ENCODE measurements around the gene TEX51.

The TEX51 gene

DNA sequence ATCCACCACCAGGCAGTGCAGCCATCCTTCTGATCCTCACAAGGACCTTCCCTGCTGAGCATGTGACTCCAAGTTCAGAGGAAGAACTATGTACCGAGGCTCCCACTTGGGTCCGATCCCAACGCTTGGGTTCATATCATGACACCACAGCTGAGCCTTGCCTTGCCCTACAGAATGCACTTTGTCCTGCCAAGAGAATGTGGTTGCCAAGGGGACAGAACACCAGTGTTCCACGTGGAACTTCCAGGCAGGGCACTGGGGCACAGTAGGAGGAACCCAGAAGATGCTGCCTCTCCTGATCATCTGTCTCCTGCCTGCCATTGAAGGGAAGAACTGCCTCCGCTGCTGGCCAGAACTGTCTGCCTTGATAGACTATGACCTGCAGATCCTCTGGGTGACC, at the start of gene TEX51:
TSS of gene TEX51 (plus strand) at position 255 of the 400 bp plus-strand sequence. CDS start at position 284, 29 bp downstream.
- no peak for DNase-seq (ENCODE audit: low read depth)

DNA sequence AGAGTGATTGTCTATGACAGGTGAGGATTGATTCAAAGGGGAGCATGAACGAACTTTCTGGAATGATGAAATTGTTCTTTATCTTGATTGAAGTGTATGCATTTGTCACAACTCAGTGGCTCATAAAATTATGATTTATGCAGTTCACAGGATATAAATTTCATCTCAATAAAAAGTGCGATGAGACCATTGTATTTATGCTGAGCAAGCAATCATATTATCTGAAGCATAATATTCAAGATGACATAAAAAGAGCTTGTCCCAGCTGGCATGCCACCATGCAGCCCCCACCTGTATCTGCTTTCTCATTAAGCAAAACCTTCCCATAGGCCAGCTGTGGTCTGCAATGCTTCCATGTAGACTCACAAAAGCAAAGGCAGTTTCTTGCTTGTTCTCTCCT, 49.6 kb upstream of the TEX51 start:
- no peak for DNase-seq (ENCODE audit: low read depth)

DNA sequence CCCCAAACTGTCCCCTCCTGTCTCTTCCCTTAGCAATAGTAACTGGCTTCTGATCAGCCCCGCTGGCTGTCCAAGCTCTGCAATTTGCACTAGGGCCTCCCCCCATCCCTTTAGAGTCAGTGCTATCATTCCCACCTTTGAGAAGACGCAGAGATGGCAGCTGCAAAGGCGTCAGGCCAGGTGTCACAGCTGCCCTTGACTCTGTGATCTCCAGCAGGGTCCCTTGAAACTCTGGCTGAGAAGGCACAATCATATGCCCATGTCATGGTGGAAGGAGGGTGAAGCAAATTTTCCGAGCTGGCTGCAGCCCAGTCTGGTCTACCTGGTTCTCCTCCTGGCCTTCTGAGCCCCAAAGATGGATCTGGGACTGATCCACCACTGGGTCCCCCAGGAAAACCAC, 49.2 kb upstream of the TEX51 start:
- DNase-seq (ENCODE audit: low read depth), result no peak

DNA sequence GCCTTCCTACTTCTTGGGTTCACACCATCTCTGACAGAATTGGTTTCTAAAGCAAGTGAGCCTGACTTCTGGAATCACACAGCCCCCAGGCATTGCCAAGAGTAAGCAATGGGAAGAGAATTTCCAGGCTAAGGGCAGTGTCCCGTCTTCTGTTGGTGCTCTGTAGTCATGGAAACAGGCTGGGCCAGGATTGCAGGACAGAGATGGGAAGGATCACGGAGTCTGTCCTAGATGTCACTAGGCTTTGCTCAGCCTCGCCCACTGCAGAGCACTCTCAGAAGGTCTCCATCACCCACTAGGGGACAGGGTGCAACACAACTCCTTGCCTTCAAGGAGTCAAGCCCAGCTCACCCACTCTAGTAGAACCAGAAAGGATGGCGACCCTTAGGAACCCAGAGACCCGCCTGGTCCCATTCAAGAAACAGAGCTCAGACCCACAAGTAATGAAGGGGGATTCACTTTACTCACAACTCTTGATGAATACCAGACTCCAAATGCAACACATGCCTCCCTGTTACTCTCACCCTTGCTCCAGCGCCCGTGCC, 48.6 kb upstream of the TEX51 start:
- DNase-seq (ENCODE audit: low read depth), result no peak

DNA sequence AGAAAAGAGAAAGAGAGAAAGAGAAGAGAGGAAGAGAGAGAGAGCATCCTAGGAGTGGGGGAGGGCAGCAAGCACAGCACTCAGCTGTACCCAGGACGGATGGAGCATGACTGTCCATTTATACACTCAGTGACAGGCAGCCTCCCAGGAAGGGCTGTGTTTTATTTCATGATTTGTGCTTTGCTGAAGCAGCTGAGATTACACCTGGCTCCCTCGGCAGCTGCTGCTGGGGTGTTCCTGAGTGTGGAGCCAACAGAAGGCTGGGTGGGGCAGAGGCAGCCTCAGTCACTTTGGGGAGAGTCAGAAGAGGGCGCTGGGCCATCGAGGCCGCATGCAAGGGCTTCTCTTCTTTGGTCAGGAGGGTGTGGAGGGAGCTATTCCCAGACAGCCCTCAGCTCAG, 47.8 kb upstream of the TEX51 start:
- no peak for DNase-seq (ENCODE audit: low read depth)

DNA sequence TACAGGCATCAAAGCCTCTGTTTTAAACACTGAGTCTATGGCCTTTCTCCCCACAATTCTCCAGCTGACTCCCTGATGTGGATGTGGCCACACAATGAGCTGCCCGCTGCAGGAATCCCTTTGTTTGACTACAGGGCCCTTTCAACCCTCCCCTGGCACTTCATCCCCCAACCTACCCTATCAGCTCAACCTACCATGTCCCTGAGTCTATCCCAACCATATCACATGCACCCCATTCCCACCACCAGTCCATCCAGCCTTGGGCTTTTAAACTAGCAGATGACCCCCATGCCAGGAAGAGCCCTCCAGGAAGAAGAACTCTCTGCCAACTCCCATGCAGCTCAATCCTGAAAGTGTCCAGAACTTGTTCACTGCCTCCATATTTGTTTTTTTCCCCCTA, 46.9 kb upstream of the TEX51 start:
- no peak for DNase-seq (ENCODE audit: low read depth)

DNA sequence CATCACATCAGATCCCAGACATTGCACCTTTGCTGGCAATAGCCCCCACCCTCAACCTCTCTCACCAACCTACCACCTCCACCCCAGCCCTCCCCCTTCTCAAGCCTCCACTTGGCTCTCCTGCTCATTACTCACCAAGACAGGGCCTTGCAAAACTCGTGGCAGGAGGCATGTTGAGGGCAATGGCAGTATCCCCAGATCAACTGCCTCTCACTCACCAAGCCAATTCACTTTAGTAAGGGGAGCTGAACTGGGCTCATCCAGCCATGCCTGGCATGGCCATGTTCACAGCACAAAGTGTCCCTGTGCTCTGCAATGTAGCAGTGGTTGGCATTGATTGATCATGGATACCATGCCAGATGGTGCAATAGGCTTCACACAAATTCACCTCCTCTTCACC, 46.3 kb upstream of the TEX51 start:
- no peak for DNase-seq (ENCODE audit: low read depth)

DNA sequence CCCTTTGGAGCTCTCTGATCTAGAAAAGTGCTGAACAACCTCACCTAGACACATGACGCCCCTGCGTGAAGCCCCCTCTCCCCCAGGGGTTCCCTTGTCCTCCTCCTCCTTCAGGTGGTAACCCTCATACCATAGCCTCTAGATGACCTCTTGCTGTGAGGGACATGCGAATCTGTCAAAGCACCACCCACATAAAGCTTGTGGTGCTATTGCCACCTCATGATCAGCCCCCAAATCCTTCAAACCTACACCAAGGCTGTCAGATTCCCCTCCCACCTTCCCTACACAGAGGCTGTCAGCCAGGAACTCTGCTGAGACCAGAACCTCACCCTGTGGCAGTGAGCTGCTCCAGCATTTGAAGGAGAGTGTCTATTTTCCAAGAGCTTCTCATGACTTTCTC, 43.1 kb upstream of the TEX51 start:
- no peak for DNase-seq (ENCODE audit: low read depth)

DNA sequence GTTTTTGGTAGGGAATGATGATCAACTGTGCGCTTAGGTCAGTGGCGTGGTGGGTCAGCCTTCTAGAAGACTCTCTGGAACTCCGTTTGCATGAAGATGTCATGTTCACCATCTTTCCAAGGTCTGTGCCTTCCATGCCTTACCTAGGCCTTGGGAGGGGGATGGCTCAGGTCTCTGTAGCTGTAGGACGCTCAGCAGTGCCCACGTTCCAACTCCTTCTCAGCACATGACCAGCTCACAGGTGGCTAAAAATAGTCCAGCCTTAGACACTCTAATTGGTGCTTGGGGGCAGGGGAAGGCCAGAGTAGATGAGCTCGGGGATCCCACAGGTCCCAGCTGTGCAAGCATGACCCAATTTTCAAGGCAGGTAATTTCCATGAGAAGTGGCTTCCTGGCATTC, 42.3 kb upstream of the TEX51 start:
- no peak for DNase-seq (ENCODE audit: low read depth)

DNA sequence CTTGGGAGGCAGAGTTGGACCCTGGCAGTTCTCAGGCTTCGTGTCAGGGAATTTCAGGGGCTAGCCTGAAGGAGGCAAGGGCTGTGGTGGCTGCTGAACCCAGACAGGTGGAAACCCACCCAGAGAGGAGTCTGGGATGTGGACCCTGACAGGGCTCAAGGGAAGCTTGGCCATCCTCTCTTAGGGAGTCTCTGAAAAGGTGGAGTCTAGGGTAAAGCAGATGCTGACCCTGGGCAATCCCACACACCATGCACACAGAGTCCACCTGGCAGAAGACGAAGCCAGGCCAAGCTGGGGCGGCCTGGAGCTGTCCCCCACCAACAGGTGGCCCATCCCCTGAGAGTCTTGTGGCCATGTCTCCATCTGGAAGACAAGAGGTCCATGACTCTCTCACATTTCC, 41.2 kb upstream of the TEX51 start:
- DNase-seq (ENCODE audit: low read depth), result no peak

DNA sequence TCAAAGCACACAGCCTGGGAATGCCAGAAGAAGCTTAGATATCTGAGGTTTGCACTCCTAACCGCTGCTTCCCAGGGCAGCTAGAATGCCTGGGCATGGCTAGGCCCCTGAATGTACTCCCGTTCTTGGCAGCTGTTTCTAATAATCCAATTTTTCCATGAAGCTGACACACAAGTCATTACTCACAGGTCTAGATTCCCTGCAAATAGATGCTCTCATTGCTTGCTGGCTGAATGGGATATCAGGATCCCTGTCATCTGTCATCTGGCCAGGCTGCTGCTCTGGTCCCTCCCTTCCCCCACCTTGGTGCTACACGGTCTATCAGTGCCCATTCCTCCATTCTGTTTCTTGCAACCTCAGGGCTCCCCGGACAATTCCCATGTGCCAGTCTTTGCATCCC, 40.7 kb upstream of the TEX51 start:
- no peak for DNase-seq (ENCODE audit: low read depth)

DNA sequence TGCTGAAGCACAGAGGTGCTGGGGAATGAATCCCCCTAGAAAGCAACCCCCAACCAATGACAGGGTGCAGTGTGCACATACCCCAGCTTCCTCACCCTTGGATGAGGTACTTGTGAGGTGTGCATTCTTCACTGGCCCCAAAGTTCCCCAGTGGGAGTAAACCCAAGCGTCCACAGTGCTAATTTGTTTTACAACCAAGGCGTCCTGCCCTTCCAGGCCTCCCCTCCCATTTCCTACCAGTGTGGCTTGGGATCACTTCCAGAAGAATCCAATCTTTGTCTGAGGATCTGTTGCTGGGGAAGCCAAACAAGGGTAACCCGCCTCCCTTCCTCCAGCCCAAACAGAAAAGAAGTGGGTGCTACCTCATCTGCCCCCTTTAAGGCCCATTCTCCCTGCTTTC, 40.3 kb upstream of the TEX51 start:
- DNase-seq (ENCODE audit: low read depth), result no peak

DNA sequence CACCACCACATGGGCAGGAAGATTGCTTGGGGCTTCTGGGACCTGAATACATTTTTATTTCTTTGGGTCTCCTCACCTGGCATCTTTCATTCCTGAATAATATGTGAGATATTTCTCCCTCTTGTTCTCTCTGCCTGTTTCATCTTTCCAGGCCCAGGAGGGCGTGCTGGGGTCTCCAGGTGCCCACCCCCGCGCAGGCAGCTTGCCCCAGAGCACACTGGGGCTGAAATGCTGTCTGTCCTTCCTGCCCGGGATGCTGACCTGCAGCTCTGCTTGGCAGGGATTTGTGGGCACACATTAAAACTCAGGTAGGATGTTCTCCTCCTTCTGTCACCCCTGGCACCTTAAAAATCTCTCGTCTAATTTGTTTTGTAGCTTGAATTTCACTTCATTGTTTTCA, 39.7 kb upstream of the TEX51 start:
- DNase-seq (ENCODE audit: low read depth), result no peak

DNA sequence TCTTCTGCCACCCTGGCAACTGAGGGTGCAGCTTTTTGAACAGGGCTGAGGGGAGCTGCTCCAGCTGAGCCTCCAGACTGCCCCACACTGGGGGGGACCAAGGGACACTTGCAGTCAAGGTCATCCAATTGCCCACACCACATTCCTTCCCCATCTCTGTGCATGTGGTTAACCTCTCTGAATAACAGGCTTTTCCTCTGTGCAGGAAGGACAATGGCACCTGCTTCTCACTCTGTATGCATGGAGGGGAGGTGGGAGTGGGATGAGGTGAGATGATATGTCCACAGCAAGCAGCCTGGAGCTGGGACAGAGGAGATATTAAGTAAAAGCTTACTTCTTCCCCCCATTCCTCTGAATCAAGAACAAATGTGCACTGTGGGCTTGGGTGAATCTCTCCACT, 39.1 kb upstream of the TEX51 start:
- no peak for DNase-seq (ENCODE audit: low read depth)

DNA sequence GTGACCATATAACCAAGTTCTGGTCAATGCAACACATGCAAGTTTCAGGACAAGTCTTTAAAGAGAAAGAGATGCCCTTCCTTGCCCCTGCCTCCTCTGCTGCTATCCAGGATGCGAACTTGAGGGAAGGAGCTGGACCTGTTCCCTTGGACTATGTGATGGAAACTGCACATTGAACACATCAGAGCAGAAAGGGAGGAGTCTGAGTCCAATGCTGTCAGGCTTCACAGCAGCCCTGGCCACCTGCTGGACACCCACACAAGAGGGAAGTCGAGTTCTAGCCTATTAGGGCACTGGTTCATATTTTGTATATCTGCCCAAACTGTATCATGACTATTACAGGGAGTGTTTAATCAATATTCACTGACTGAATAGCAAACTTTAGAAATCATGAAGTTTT, 38.3 kb upstream of the TEX51 start:
- no peak for DNase-seq (ENCODE audit: low read depth)

DNA sequence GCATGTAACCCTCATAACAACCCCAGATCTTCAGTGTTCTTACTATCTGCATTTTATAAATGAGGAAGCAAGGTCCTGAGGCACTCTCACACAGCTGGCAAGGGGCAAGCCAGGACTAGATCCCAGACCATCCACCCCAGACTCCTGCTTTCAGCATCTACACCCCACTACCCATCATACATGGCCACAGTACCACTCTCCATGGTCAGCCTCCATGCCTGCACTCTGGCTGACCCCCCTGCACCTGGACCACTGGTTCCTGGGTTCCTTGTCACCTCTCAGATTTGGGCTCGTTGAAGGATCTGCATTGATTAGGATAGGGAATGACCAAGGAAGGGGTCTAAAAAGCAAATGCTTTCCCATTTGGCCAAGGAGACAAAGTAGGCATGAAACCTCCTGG, 36.0 kb upstream of the TEX51 start:
- no peak for DNase-seq (ENCODE audit: low read depth)

DNA sequence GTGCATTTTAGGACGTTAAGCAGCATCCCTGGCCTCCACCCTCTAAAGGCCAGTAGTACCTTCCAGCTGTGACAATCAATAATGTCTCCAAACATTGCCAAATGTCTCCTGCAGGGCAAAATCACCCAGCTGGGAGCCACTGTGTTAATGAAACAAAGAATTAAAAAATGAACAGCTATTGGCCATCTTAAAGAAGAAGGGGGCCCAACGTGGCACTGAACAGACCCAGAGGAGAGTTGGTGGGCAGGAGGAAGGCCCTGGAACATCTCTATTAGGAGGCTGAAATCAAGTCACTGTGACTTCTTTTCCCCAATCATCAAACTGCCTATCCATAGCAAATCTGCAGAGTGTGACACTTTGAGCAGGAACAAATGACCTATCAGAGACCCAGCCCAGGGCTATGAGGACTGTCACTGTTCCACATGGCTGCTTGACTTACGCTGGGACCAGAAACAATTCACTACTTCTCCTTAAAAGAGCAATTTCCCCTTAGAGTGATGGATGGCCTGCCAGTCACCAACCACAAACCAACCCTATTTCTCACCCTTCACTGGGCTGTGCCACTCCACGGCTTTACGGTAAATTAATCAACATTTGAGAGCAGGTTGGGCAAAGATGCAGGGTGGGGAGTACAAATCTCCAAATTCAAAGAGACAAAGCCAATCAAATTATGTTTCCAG, 35.2 kb upstream of the TEX51 start:
- DNase-seq (ENCODE audit: low read depth), result no peak

DNA sequence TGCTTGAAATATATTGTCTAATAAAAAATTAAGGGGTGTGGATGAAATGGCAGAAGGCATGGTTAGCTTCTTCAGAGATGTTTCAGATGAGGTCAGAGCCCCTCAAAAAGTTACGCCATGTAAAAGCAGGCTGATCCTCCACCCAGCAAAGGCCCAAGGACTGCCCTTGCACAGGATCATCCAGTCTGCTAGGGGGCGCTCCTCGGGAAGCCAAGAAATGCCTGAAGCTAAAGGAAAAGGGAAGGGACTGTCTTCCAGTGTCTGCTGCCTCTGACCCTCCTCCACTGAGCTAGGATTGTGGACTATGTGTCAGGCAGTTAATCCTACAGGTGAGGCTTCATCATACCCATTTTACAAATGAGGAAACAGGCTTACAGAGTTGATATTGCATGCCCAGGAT, 33.8 kb upstream of the TEX51 start:
- DNase-seq (ENCODE audit: low read depth), result no peak

DNA sequence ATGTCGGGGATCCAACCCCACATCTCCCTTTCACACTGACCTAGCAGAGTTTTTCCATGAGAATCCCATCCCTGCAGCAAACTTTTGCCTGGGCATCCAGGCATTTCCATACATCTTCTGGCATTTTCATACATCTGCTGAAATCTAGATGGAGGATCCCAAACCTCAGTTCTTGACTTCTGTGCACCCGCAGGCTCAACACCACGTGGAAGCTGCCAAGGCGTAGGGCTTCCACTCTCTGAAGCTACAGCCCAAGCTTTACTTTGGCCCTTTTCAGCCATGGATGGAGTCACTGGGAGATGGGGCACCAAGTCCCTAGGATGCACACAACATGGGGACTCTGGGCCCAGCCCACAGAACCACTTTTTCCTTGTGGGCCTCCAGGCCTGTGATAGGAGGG, 32.2 kb upstream of the TEX51 start:
- DNase-seq (ENCODE audit: low read depth), result no peak

DNA sequence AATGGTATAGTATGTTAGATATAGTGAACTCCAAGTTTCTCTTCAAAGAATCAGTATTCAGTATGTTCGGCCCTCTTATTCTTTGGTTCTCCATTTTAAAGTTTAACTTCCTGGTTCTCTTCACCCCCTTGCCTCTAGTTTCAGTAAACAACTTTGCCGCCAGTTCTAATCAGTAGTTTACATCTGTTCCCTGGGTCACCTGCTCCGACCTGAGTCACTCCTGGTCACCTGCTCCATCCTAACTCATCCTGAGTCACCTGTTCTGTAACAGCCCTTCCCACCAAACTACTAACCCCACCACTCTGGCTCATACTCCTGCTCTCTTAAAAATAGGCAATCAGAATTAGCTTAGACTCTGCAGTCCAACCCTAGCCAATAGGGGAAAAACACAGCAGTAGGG, 23.7 kb upstream of the TEX51 start:
- DNase-seq (ENCODE audit: low read depth), result no peak

DNA sequence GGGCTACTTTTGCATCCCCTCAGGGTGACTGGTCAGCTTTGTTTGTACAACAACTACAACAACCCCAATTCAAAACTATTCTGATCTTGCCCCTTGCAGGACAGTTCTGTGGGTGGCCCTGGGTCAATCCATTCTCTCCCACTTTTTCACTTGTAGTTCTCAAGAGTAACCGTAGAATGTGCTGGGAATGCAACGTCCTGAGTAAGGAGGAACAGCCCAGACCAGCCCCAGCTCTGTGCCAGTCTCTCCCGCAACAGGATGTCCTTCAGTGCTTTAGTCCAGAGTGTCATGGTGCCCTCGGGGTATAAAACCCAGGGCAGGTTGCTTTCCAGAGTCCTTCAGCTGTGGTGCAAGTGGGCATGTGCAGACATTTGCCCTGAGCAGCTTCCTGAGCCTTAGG, 22.1 kb upstream of the TEX51 start:
- DNase-seq (ENCODE audit: low read depth), result no peak

DNA sequence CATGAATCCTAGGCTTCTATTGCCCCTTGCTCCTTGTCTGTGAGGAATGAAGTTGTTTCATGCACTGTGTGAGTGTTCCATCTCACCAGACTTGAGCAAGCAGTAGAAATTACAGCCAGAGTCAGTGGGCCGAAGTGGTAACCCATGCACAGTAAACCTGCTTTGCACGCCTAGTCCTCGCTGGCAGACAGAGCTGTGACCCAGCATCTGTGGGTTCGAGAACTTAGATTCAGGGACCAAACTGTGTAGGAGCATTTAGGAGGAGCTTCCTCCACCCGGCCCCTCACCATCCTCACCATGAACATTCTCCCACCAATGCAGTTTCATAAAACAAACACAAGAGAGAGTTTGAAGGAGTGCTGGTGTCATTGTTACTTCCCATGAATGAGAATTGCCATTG, 21.6 kb upstream of the TEX51 start:
- no peak for DNase-seq (ENCODE audit: low read depth)

DNA sequence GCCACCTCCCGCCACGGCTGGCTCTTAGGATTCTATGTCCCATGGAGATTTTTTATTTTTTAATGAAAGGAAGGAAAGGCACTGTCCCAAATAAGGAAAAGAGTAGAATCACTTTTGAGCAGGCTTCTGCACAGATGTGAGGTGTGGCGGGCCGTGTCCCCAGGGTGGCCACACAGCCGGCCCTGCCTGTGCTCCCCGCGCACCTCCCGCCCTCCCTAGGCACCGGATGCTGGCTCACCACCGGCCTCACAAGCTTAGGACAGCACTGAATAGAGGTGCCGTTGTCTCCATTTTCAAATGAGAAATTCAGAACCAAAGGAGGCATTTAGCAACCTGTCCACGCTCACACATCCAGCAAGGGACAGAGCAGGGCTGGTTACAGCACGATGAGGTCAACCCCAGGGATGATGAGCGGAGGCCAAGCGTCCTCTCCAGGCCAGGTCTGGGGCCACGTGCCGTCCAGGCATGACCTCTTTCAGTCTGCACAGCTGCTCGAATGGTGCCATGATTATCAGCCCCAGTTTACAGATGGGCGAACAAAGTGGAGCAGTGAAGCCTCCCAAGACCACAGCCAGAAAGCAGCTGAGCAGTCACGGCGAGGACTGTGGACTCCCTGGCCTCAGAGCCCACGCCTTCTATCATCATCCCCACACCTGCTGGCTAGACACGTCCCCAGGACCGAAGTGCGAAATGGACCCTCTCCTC, 20.7 kb upstream of the TEX51 start:
- no peak for DNase-seq (ENCODE audit: low read depth)

DNA sequence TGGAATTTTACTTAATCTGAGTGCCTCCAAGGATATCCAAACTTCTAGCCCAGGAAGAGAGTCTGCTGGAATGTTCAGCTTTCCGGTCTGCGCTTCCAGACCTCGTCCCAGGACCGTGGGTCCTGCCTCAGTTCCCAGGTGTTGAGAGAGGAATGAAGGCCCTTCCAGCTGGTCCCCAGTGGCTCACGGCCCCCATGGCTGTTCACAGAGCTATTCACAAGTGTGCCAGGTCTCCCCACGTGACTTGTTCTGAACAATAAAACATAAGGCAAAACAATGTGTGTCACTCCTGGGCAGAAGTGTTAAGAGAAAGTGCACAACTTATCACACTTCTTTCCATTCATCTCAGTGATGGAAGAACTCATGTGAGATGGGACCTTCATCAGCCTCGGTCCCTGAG, 20.1 kb upstream of the TEX51 start:
- DNase-seq (ENCODE audit: low read depth), result no peak

Data from activated T-helper 1 cell treated with Interleukin-2 at 50 U/mL for 16 hours (primary cell).